HepG2 (cell line): ENCODE data around the gene RAB5B. TPM values are rescaled to one million over a fixed set of nuclear protein-coding genes. Genes with fewer than 3 reads are reported as not detected.

Experiments
- CEBPB ChIP-seq: IDR thresholded peaks from 2 replicates; pipeline ENCODE4 v1.6.1; 2011; ENCODE audit warnings: low read depth, low read length, improper control_type of control experiment, borderline replicate concordance
- ELF1 ChIP-seq: sonication (generic); formaldehyde crosslinking; IDR thresholded peaks from 2 replicates; pipeline ENCODE4 v1.4.0; 2020; ENCODE audit warnings: missing genetic modification reagents
- GTF2F1 ChIP-seq: fragments of 150-350 bp; IDR thresholded peaks from 2 replicates; pipeline ENCODE4 v1.6.1; 2014; ENCODE audit warnings: low read length
- MXI1 ChIP-seq: IDR thresholded peaks from 3 replicates; pipeline ENCODE4 v1.6.1; 2012; ENCODE audit warnings: low read depth, low read length, inconsistent platforms, borderline replicate concordance
- NFKB2 ChIP-seq: sonication (generic); formaldehyde crosslinking; IDR thresholded peaks from 2 replicates; pipeline ENCODE4 v1.4.0; 2020; ENCODE audit warnings: missing genetic modification reagents, borderline replicate concordance
- PHB2 ChIP-seq: fragments of 450-650 bp; IDR thresholded peaks from 2 replicates; pipeline ENCODE4 v1.6.1; 2018; ENCODE audit not compliant: partially characterized antibody
- RFX1 ChIP-seq: fragments of 450-650 bp; IDR thresholded peaks from 2 replicates; pipeline ENCODE4 v1.6.1; 2017
- SIN3A ChIP-seq: IDR thresholded peaks from 2 replicates; pipeline ENCODE4 v1.6.1; 2011; ENCODE audit warnings: low read depth, mild to moderate bottlenecking, control low read depth, low read length, borderline replicate concordance
- SP4 ChIP-seq: sonication (generic); formaldehyde crosslinking; IDR thresholded peaks from 2 replicates; pipeline ENCODE4 v1.8.1; 2023; ENCODE audit warnings: mild to moderate bottlenecking, missing genetic modification reagents
- ZBTB7A ChIP-seq: sonication (generic); formaldehyde crosslinking; IDR thresholded peaks from 2 replicates; pipeline ENCODE4 v1.8.0; 2022; ENCODE audit warnings: mild to moderate bottlenecking, missing genetic modification reagents
- ZNF547 ChIP-seq: sonication (generic); formaldehyde crosslinking; IDR thresholded peaks from 2 replicates; pipeline ENCODE4 v1.5.1; 2020; ENCODE audit warnings: mild to moderate bottlenecking, missing genetic modification reagents
- ZNF746 ChIP-seq: sonication (generic); formaldehyde crosslinking; IDR thresholded peaks from 2 replicates; pipeline ENCODE4 v1.8.0; 2022; ENCODE audit warnings: mild to moderate bottlenecking, missing genetic modification reagents
- polyA plus RNA-seq, 8 experiments: library from polyadenylated mRNA; depleted of rRNA in 3 of 8; stranded (reverse) in 7 of 8; unstranded in 1 of 8; fragments of >200 nt; fragmentation: Illumina TruSeq in 4 of 8; extraction: Trizol in 4 of 8; gene quantifications; 2 replicates each; pipeline versions ENCODE4 v1.2.1 to v1.2.3, GENCODE V29; 2011 to 2016; ENCODE audit warnings: low read depth in 4 of 8, missing spikeins in 1 of 8, mixed read lengths in 1 of 8; ENCODE audit not compliant: insufficient read depth in 1 of 8
- total RNA-seq, 5 experiments: library from RNA; depleted of rRNA; stranded (reverse); fragments of >200 nt; fragmentation: Illumina TruSeq; extraction: Trizol; gene quantifications; 2 replicates each; pipeline ENCODE4 v1.2.3, GENCODE V29; 2016; ENCODE audit warnings: low read depth in 1 of 5
- TF ChIP-seq, protein P1 (sequence below): sonication (generic); formaldehyde crosslinking; IDR thresholded peaks from 2 replicates; pipeline ENCODE4 v1.4.0; 2020; ENCODE audit warnings: missing genetic modification reagents, low read depth, mild to moderate bottlenecking, borderline replicate concordance
- TF ChIP-seq, protein P2 (sequence below): sonication (generic); formaldehyde crosslinking; IDR thresholded peaks from 2 replicates; pipeline ENCODE4 v1.4.0; 2020; ENCODE audit warnings: missing genetic modification reagents
- TF ChIP-seq, protein P3 (sequence below): sonication (generic); formaldehyde crosslinking; conservative IDR thresholded peaks from 2 replicates; pipeline ENCODE4 v1.5.0; 2020; ENCODE audit warnings: missing genetic modification reagents
- TF ChIP-seq, protein P4 (sequence below): IDR thresholded peaks from 2 replicates; pipeline ENCODE4 v1.6.1; 2016; ENCODE audit warnings: low read depth
- TF ChIP-seq, protein P5 (sequence below): IDR thresholded peaks from 2 replicates; pipeline ENCODE4 v1.6.1; 2016; ENCODE audit warnings: mild to moderate bottlenecking, missing biosample characterization, missing genetic modification reagents
- TF ChIP-seq, protein P6 (sequence below): IDR thresholded peaks from 2 replicates; pipeline ENCODE4 v1.6.1; 2018; ENCODE audit warnings: missing genetic modification reagents

The RAB5B gene
- total and polyA plus RNA-seq, 2 of the 13 experiments (the other 11 are each of a cell fraction or from before 2014, with no cell fraction given) = 26.0 to 68.3 TPM

DNA sequence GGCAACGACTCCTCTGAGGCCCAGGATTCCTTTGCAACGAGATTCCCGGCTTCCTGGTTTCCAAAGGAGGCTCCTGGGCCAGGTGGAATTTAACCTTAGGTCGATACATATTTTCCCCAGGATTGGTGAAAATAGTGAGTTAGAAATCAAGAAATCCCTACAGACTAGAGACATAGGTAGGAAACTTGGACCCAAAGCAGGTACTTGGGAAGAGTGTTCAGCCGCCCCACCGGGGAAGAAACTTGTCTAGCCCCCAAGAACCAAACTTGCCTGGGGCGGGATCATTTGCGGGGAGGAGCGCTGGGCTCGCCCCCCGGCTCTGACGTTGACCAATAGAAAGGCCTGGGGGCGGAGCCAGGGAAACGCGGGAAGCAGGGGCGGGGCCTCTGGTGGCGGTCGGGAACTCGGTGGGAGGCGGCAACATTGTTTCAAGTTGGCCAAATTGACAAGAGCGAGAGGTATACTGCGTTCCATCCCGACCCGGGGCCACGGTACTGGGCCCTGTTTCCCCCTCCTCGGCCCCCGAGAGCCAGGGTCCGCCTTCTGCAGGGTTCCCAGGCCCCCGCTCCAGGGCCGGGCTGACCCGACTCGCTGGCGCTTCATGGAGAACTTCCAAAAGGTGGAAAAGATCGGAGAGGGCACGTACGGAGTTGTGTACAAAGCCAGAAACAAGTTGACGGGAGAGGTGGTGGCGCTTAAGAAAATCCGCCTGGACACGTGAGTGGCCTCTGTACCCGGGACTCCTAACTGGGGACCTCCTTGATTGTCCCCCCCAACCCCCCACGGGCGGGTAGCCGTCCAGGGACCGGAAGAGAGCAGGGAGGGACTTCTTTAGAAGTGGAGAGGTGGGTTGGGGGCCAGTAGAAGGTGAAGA lies 7.2 kb upstream of the RAB5B start, which contains the start of gene CDK2 (continued):
- TF ChIP-seq, protein P1, sequence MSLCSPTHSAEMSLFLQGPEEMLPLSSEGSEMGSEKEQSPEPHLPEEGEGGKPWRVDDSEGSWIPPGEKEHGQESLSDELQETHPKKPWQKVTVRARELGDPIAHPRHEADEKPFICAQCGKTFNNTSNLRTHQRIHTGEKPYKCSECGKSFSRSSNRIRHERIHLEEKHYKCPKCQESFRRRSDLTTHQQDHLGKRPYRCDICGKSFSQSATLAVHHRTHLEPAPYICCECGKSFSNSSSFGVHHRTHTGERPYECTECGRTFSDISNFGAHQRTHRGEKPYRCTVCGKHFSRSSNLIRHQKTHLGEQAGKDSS (CRISPR knock-in tag) = no peak
- TF ChIP-seq ELF1 (CRISPR knock-in tag) = peak; percentile 61; the same call in 1 of the 2 replicates
- TF ChIP-seq NFKB2 (CRISPR knock-in tag) = peak; percentile 57; the same call in 1 of the 2 replicates
- TF ChIP-seq ZNF547 (CRISPR knock-in tag) = 0 out of 2 replicates have a peak, but pooled peaks have one; percentile 21
- no peak for TF ChIP-seq GTF2F1
- 0 out of 2 replicates have a peak, but pooled peaks have one; percentile 51 for TF ChIP-seq ZBTB7A (CRISPR knock-in tag)
- TF ChIP-seq, protein P2, sequence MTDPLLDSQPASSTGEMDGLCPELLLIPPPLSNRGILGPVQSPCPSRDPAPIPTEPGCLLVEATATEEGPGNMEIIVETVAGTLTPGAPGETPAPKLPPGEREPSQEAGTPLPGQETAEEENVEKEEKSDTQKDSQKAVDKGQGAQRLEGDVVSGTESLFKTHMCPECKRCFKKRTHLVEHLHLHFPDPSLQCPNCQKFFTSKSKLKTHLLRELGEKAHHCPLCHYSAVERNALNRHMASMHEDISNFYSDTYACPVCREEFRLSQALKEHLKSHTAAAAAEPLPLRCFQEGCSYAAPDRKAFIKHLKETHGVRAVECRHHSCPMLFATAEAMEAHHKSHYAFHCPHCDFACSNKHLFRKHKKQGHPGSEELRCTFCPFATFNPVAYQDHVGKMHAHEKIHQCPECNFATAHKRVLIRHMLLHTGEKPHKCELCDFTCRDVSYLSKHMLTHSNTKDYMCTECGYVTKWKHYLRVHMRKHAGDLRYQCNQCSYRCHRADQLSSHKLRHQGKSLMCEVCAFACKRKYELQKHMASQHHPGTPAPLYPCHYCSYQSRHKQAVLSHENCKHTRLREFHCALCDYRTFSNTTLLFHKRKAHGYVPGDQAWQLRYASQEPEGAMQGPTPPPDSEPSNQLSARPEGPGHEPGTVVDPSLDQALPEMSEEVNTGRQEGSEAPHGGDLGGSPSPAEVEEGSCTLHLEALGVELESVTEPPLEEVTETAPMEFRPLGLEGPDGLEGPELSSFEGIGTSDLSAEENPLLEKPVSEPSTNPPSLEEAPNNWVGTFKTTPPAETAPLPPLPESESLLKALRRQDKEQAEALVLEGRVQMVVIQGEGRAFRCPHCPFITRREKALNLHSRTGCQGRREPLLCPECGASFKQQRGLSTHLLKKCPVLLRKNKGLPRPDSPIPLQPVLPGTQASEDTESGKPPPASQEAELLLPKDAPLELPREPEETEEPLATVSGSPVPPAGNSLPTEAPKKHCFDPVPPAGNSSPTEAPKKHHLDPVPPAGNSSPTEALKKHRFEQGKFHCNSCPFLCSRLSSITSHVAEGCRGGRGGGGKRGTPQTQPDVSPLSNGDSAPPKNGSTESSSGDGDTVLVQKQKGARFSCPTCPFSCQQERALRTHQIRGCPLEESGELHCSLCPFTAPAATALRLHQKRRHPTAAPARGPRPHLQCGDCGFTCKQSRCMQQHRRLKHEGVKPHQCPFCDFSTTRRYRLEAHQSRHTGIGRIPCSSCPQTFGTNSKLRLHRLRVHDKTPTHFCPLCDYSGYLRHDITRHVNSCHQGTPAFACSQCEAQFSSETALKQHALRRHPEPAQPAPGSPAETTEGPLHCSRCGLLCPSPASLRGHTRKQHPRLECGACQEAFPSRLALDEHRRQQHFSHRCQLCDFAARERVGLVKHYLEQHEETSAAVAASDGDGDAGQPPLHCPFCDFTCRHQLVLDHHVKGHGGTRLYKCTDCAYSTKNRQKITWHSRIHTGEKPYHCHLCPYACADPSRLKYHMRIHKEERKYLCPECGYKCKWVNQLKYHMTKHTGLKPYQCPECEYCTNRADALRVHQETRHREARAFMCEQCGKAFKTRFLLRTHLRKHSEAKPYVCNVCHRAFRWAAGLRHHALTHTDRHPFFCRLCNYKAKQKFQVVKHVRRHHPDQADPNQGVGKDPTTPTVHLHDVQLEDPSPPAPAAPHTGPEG (CRISPR knock-in tag) = no peak
- peak; percentile 73; the same call in 1 of the 2 replicates for TF ChIP-seq SIN3A
- no peak for TF ChIP-seq CEBPB
- TF ChIP-seq MXI1 = 0 out of 3 replicates have a peak, but pooled peaks have one; percentile 40
- no peak for TF ChIP-seq PHB2
- no peak for TF ChIP-seq ZNF746 (CRISPR knock-in tag)
- TF ChIP-seq, protein P3, sequence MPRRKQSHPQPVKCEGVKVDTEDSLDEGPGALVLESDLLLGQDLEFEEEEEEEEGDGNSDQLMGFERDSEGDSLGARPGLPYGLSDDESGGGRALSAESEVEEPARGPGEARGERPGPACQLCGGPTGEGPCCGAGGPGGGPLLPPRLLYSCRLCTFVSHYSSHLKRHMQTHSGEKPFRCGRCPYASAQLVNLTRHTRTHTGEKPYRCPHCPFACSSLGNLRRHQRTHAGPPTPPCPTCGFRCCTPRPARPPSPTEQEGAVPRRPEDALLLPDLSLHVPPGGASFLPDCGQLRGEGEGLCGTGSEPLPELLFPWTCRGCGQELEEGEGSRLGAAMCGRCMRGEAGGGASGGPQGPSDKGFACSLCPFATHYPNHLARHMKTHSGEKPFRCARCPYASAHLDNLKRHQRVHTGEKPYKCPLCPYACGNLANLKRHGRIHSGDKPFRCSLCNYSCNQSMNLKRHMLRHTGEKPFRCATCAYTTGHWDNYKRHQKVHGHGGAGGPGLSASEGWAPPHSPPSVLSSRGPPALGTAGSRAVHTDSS = no peak
- TF ChIP-seq RFX1 = no peak
- TF ChIP-seq, protein P4, sequence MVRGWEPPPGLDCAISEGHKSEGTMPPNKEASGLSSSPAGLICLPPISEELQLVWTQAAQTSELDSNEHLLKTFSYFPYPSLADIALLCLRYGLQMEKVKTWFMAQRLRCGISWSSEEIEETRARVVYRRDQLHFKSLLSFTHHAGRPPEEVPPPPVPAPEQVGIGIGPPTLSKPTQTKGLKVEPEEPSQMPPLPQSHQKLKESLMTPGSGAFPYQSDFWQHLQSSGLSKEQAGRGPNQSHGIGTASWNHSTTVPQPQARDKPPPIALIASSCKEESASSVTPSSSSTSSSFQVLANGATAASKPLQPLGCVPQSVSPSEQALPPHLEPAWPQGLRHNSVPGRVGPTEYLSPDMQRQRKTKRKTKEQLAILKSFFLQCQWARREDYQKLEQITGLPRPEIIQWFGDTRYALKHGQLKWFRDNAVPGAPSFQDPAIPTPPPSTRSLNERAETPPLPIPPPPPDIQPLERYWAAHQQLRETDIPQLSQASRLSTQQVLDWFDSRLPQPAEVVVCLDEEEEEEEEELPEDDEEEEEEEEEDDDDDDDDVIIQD (CRISPR knock-in tag) = no peak
- TF ChIP-seq, protein P5, sequence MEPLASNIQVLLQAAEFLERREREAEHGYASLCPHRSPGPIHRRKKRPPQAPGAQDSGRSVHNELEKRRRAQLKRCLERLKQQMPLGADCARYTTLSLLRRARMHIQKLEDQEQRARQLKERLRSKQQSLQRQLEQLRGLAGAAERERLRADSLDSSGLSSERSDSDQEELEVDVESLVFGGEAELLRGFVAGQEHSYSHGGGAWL (CRISPR knock-in tag) = no peak
- peak; percentile 94 for TF ChIP-seq SP4 (CRISPR knock-in tag)
- TF ChIP-seq, protein P6, sequence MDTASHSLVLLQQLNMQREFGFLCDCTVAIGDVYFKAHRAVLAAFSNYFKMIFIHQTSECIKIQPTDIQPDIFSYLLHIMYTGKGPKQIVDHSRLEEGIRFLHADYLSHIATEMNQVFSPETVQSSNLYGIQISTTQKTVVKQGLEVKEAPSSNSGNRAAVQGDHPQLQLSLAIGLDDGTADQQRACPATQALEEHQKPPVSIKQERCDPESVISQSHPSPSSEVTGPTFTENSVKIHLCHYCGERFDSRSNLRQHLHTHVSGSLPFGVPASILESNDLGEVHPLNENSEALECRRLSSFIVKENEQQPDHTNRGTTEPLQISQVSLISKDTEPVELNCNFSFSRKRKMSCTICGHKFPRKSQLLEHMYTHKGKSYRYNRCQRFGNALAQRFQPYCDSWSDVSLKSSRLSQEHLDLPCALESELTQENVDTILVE (CRISPR knock-in tag) = no peak
